ENCODE data around the gene PCED1B.
"Not testable (repeated sequence)": the region's sequence is repeated elsewhere in the genome, so short reads cannot be mapped to it uniquely, and the experiment has no call there.

The PCED1B gene

GRCh38 chr12:47123730-47124129, 44.3 kb downstream of the PCED1B start:
- DNase-seq: no peak

GRCh38 chr12:47124451-47124850, 45.0 kb downstream of the PCED1B start:
- no peak for DNase-seq

GRCh38 chr12:47126246-47126645, 46.8 kb downstream of the PCED1B start:
- DNase-seq: no peak

DNA sequence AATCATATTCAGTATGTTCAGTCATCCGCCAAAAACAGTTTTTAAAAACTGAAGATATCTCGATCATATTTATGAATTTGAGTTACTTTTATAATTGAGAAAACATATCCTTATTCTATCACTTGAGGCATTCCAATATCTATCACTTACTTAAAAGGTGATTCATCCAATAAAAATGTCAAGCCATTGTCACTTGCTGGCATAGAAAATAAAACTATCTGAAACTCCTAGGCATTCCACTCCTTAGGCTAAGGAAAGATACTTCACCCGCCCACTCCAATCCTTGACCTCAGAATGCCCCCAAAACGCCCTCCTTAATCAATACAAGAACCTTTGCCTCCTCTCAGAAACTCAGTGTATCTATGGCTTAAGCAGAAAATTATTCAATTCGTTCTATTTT, 51.6 kb downstream of the PCED1B start:
- no peak for DNase-seq

- DNase-seq: no peak
Observed at GRCh38 chr12:47134005-47134404, 54.6 kb downstream of the PCED1B start.

DNA sequence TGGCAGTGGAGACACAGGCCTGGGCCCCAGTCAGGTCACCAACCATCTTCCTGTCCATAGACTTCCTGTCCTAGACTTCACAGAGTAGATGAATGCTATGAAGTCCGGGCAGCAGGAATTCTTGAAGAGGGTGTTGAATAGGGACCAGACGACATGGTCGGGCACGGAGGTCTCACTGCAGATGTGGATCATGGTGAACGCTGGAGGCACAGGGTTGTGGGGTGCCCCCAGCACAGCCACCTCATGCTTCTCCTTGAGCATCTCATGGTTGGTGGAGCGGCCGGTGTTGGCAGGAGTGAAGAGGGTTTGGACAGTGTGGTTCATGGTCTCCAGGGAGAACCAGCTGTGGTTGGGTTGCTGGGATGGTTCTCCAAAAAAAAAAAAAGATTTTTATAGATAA, 56.2 kb downstream of the PCED1B start:
- DNase-seq: no peak

- DNase-seq: no peak
Observed at GRCh38 chr12:47139000-47139681, 59.7 kb downstream of the PCED1B start.

GRCh38 chr12:47141459-47141858, 62.0 kb downstream of the PCED1B start:
- DNase-seq: no peak

DNA sequence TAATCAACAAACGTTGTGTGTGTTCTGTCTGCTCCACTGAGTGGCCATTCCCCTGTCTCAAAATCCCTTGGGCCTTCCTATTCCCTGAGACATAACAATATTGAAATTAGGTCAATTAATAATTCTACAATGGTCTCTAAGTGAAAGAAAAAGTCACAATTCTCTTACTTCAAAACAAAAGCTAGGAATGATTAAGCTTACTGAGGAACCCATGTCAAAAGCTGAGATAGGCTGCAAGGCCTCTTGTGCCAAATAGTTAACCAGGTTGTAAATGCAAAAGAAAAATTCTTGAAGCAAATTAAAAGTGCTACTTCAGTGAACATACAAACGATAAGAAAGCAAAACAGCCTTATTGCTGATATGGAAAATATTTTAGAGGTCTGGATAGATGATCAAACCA, 65.3 kb downstream of the PCED1B start:
- no peak for DNase-seq

- DNase-seq: no peak
Observed at GRCh38 chr12:47145188-47145587, 65.8 kb downstream of the PCED1B start.

- no peak for DNase-seq
Observed at GRCh38 chr12:47147739-47148138, 68.3 kb downstream of the PCED1B start.

GRCh38 chr12:47149146-47149545, 69.7 kb downstream of the PCED1B start:
- no peak for DNase-seq

- DNase-seq: no peak
Observed at GRCh38 chr12:47152095-47152494, 72.7 kb downstream of the PCED1B start.

- DNase-seq: no peak
Observed at GRCh38 chr12:47155457-47156166, 76.2 kb downstream of the PCED1B start.

DNA sequence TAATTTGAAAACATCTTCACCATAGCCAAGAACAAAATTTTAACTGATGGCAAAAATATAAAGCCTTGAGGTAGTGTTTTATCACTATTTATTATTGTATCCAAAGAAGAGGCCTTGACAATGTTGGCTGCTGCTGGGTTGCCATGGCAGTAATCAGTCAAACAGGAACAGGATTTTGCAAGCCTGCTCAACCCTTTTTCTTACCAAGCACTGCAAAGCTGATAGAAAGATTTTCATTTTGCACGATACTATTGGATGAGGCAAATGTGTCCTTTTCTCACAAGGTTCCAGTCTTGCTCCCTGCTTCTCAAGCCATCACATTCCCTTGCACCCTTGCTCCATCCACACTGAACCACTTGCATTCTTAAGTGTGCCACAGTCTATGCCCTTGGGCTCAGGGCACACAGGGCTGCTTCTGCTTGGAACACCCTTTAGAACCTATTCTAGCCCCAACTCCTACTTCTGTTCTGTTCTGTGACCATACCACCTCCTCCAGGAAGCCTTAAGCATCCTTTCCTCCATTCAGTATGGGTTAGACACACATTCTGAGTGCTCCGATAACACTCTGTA, 76.8 kb downstream of the PCED1B start:
- DNase-seq: no peak

DNA sequence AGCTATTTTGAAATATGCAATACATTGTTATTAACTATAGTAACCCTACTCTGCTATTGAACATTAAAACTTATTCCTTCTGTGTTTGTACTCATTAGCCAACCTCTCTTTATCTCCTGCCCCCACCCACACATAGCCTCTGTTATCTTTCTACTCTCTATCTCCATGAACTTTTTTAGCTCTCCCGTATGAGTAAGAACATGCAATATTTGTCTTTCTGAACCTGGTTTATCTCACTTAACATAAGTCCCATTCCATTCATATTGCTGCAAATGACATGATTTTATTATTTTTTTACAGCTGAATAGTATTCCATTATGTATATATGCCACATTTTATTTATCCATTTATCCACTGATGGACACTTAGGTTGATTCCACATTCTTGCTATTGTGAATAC, 79.4 kb downstream of the PCED1B start:
- no peak for DNase-seq

DNA sequence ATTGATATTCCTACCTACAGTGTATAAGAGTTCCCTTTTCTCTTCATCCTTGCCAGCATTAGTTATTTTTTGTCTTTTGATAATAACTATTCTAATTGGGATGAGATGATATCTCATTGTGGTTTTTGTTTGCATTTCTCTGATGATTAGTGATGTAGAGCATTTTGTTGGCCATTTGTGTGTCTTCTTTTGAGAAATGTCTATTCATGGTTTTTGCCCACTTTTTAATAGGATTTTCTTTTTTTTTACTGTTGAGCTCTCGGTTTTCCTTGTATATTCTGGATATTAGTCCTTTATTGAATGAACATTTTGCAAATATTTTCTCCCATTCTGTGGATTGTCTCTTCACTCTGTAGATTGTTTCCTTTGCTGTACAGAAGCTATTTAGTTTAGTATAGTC, 79.9 kb downstream of the PCED1B start:
- no peak for DNase-seq

DNA sequence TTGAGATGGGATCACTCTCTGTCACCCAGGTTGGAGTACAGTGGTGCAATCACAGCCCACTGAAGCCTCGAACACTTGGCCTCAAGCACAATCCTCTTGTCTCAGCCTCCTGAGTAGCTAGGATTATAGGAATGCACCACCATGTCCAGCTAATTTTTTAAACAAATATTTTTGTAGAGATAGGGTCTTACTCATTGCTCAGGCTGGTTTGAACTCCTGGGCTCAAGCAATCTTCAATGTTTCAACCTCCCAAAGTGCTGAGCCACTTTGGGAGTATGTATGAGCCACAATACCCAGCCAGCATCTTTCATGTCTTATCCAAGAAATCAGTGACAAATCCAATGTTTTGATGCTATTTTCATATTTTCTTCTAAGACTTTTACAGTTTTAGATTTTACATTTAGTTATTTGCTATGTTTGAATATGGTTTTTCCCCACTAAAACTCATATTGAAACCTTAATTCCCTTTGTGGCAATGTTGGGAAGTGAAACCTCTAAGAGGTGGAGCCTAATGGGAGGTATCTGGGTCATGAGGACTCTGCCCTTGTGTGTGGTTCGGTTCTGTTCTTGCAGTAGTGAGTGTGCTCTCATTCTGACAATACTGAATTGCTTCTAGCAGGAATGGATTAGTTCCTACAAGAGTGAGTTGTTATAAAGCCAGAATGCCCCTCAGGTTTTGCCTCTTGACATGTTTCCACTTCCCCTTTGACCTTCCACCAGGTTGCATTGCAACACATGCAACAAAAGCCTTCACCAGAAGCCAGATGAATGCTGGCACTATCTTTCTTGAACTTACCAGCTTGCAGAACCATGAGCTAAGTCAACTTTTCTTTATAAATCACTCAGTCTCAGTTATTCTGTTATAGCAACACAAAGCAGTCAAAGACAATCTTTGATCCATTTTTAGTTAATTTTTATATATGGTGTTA, 81.2 kb downstream of the PCED1B start:
- DNase-seq: no peak

- DNase-seq: no peak
Observed at GRCh38 chr12:47164116-47164515, 84.7 kb downstream of the PCED1B start.

- no peak for DNase-seq
Observed at GRCh38 chr12:47164724-47165439, 85.5 kb downstream of the PCED1B start.

DNA sequence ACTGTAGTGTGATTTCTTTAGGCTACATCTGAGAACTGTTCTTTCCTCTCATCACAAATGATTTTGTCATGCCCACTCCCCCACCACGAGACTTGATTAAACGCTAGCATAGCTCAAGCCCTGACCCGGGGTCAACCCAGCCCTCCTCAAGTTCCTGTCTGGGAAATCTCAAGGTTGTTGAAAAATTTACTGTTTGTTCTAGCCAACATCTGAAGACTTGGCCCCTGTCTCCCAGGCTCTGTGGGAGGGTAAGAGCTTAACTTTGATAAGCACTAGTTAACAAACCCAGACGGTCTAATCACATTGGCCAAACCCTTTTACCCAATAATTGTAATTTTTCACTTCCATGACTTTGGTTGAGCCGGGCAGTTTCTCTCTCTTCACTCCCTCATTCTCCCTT, 86.5 kb downstream of the PCED1B start:
- no peak for DNase-seq

GRCh38 chr12:47166365-47166764, 86.9 kb downstream of the PCED1B start:
- DNase-seq: no peak

GRCh38 chr12:47170281-47170680, 90.9 kb downstream of the PCED1B start:
- DNase-seq: not testable (repeated sequence)
